Stimulated activated CD4-positive, alpha-beta T cell treated with anti-CD3 and anti-CD28 coated beads, TNF-alpha, amount 100 ng/mL, for 4 hours (primary cell): ENCODE data around the gene ZC3H6.
"Not testable (repeated sequence)": the region's sequence is repeated elsewhere in the genome, so short reads cannot be mapped to it uniquely, and the experiment has no call there.

Experiments used
- DNase-seq, 3 experiments: peaks; one replicate each; pipeline ENCODE4 v3.0.0-alpha.2; 2020; ENCODE audit warnings: low read depth in 3 of 3

The ZC3H6 gene

DNA sequence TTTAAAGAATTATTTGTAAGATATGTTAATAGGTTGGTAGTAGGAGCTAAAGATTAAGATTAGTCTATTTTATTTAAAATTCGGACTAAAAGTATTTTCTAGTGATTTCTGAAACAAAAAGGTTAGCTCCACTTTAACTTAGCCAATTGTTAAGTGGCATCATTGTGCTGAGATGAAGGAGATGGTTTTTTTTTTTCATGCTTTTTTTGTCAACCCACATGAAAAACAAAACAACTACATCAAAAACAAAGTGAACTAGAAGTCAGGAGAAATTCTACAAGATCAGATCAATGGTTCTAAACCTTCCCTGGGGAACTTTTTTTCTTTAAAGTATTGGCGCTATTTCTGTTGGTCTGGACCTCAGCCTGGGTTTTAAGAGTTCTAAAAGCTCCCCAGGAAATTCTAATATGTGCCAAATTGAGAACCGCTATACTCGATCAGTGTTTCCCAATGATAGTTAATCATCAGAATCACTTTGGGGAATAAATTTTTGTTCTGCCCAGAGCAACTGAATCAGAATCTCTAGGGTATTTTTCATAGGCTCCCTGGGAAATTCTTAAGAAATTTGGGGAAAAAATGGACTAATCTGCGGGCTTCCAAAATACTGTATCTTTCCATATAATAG lies 2.3 kb downstream of the ZC3H6 start:
- no peak for DNase-seq

DNA sequence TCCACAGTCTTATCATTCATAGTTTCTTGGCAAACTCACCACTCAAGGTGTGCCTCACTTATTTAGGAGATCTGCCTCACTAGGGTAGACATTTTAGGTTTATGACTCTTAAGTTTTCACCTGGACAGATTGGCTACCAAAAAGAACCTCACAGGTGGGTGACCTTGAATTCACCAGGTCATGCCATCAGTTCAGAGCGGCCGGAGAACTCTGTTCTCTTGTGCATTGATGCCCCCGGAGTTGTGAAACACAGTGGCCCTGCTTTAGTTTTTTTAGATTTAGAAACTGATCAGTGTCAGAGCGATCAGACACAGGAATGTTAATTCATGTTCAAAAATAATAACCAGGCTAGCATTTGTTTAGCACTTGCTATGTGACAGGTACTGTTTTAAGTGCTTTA lies 6.7 kb downstream of the ZC3H6 start:
- not testable (repeated sequence) for DNase-seq

DNA sequence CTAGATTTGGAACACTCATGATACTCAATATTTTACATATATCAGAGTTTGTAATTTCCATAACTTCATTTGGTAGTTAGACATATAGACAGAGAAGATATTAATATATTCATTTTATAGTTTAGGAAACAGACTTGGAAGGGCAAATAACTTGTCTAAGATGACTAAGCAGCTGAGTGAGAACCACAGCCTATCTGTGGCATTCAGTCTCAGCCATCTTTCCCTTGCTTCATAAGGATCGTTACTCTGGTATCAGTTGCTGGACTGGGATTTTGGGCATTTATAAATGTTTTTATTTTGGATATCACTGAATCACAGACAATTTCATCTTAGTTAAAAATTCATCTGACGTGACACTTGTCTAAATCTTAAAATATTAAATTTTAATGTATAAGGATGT lies 8.1 kb downstream of the ZC3H6 start:
- not testable (repeated sequence) for DNase-seq

DNA sequence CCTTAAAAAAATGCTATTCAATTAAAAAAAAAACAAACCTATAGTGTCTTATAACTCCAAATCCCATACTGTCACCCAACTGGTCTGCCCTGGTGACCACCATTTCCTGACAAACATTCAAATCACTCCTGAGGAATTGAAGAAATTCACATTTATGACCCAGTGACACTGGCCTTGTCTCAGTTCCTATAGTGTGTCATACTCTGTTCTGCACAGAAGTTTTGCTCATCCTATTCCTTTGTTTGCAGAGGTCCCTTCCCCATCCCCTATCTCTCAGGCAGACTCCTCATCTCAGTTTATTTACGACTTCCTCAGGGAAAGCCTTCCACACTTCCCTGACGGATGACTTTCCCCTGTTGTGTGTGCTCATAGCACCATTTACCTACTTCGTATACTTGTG lies 14.7 kb downstream of the ZC3H6 start:
- DNase-seq, result no peak

DNA sequence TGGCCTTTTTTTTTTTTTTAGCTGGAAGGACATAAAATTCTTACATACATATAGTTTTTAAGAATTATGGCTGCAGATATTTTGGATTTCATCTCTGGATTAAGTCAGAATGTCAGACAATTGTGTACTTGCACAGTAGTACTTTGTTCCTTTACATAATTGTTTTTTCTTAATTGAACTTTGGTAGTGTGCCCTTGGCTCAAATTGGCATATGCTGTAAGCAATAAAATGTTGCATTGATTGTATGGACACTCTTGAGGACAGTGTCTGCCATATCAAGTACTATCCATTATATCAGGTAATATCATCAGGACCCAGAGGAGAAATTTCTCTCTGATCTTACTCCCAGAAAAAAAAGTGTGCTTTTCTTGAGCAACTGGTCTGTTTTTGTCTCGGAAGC lies 15.3 kb downstream of the ZC3H6 start:
- DNase-seq, result no peak

DNA sequence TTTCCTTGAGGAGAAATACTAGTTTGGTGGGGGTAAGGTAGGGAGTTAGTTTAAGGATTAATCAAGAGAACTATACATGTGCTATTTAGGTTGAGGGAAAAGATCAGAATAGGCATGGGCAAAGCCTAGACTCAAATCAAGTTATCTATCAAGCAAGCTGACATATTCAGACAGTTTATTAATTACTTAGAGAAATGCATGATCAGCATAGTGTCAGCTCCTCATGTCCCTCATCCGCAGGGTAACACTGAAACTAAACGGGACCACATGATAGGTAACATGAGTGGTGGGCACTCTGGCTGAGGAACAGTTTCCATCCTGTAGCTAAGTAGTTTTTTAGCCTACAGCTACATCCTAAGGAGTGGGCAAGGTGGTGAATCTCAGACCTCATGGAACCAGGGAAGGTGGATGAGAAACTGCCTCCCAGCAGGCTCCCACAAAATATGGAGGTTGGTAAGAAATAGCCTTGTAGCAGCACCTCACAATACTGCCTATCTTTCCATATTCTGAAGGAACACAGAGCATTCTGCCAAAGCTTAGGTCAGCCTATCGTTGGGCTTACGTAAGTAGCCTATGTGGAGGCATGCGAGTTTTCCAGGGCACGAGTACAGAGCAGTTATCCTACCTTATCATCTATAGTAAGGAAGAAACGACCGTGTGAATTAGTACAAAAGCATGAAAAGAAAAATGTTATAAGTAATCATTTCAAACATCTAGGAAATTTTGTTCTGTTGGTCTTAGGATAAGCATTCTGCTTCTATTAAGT lies 18.4 kb downstream of the ZC3H6 start:
- no peak for DNase-seq

DNA sequence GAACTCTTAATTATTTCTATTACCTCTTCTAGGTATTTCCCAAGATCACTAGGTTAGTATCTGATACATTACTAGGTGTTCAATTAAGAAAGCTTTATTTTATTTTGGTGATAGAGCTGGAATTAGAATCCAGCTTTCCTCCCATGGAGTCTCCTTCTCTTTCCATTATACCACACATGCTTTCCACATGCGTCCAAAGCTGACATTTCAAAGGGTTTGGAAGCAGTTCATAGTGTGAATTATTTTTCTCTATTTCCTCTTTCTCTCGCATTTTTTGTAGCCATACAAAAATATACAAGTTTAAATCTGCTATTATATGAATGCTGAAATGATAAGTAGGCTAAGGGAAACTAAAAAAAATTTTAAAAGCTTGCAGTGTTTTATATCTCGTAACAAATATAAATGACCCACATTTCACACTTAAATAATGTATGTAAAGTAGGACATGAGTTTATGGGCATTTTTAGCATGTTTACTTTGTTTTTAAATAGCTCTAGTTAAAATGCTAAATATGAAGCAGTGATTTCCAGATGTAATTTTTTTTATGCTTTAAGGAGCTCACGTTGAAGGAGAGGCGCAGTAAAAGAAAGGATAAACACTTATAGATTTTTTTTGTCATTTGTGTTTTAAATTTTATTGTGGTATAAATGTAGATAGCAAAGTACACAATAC lies 20.1 kb downstream of the ZC3H6 start:
- no peak for DNase-seq

DNA sequence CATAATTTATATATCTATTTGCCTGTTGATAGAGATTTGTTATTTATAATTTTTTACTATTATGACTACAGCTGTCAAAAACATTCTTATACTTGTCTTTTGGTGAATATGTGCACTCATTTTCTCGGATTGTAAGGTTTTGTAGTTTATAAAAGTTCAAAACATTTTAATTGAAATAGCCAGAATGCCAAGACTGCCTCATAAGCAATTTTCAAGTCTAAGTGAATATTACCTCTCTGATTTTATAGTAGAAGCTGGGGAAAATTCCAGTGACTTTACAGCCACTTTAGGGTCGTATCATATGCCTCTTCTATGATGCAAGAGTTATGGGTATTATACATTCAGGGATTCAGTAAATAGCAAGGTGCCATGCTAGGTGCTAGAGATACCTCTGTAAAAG lies 21.0 kb downstream of the ZC3H6 start:
- DNase-seq, result no peak

DNA sequence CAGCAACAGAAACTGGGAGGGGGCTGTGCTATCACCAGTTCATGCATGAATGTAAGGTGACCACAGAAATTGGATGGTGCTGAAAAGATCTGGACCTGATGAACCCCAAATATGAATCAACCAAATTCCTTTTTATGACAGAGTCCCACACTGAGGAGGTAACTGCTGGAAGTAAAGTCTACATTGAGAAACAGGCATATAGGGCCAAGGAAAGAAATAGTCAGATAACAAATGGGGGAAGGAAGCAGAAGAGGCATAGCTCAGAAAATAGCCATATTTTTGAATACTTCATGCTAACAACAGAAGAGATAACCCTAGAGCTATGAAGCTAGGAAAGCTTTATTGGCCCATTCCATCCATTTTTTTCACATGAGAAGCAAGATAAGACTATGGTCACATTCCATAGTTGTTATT lies 25.8 kb downstream of the ZC3H6 start:
- no peak for DNase-seq

DNA sequence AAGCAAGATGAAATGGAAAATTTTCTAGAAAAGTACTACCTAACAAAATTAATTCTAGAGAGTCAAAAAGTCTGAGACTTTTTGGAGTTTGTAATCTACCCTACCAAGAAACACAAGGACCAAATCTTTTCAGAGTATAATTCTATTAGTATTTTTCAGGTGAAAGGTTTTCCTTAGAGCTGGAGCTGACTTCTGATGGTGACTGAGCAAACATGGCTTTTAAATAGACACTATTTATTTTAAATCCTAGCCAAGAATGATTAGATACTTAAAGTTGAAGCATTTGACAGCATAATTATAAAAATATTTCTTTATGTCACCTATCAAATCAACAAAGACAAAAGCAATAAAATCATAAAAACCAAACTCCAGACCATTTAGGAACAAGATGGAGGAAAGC lies 26.6 kb downstream of the ZC3H6 start:
- DNase-seq, result no peak

DNA sequence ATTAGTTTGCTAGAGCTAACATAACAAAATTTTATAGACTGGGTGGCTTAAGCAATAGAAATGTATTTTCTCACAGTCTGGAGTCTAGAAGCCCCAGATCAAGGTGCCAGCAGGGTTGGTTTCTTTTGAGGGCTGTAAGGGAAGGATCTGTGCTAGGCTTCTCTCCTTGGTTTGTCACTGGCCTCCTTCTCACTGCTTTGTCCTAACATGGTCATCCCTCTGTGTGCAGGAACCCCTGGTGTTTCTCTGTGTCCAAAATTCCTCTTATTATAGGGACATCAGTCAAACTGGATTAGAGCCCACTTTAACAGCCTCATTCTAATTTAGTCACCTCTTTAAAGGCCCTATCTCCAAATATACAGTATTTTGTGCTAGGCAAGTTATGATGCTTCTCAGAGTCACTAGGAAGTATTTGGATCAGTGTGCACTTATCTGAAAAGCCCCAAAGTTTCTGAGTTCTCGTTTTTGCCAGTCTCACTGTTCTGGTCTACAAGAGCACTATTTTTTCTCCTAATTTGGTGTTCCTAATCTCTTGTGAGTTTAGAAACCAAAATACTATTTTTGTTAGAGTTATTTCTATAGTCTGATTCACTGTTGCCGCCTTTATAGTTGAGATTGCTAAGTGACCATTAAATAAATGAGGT lies 29.0 kb downstream of the ZC3H6 start:
- DNase-seq, result no peak

DNA sequence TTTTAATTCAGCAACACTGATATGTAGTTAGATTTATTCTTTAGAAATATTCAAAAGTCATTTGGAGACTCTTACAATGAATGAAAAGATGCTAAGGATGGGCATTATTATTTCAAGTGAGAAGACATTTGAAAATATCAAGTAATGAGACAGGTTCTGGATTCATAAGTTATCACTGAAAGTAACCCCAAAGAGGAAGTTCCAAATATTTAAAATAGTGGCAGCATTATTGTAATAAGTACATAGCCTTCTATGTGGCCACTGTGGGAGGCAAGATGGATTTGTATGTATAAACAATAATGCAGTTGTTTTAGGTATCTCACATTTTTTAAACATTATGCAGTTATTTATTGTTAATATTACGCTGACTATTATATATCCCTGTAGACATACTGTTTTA lies 29.7 kb downstream of the ZC3H6 start:
- no peak for DNase-seq

DNA sequence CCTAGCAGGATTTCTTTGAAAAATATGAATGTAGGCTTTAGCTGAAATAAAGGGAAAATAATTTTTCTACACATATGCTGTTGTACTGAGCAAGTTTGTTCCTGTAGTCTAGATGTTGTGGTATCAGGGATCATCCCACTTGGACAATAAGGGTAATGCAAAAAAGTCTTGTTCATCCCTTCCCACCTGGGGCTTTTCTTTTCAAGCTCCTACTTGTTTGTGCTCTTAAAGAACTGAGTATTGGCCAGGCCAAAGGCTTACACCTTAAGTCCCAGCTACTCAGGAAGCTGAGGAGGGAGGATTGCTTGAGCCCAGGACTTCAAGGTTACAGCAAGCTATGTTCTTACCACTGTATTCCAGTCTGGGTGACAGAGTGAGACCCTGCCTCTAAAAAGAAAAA lies 35.5 kb downstream of the ZC3H6 start:
- DNase-seq, result no peak

DNA sequence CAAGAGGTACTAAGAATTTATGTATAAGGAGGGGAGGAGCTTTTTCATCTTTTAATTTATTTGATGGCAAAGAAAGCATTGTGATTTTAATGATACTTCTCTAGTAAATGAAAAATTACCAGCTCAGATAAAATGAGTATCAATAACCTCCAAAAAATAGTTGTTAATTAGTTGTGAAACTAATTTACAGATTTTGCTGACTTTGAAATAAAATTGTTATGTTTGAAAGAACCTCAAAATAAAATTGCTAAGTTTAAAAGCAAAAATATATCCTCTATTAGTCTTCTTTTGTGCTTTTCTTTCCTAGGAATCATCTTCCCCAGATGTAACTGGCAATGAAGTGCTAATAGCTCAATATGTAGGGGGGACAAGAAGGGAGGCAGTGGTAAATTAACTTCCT lies 36.5 kb downstream of the ZC3H6 start:
- no peak for DNase-seq

DNA sequence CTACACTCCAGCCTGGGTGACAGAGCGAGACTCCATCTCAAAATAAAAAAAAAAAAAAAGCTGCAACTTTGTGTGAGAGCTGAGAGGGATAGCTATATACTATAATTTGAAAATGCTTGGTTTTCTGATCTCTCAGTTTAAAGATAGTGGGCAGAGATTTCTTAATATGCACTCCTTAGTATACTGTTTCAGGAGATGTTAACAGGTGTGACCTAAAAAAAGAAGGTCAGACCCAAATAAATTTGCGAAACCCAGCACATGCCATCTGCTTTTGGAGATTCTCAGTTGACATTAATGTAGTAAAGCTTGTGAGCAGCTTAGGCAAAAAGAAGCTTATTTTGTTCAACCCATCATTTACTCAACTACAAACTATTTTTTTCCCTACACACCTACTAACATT lies 37.4 kb downstream of the ZC3H6 start:
- DNase-seq, result no peak

DNA sequence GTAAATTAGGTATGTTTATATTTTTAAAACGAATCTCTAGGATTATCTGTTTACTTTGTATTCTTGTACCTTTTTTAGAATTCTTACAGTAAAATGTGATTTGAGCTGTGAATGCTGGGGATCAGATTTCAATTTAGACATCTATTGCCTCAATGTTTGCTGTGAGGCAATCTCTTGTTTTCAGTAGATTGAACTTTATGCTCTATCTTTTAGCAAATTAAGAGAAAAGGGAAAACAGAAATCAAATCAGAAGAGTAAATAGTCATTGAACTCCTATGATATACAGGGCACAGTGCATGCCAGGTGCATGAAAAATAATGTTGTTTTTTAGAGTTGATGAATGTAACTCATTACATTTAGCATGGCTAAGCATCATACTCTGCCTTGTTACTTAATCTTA lies 39.5 kb downstream of the ZC3H6 start:
- no peak for DNase-seq

DNA sequence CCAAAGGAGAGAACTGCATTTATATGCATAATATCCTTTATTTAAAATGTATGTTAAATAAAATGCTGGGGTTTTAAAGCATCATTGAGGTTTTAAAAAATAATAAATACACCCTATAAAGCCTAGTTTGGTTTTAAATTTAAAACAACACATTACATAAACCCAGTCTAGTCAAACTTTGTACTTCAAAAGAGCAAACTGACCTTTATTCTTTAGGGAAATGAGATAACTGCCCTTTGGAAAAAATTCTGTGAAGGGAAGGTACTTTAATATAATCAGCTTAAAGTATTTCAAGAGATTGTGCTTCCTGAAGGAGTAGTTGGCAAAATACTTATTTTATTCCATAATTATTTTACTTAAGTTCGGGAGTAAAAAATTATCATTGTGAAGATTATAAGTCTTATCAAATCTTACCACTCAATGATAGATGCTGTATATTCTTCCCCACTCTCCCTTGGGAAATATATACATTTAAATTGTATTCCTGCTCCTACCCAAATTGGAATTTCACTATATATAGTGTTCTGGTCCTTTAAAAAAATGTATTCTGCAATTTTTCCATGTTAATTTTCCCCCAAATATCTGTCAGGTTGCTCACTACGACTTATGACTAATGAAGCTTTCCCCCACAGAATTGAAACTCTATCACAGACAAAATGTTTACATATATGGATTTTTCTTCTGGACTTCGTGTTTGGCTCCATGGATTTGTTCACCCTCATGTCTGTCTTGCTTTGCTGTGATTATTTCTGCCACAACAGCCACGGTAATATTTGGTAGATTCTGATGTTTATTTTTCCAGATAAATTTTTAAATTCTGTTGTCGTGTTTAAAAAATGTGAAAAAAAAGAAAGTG lies 42.1 kb downstream of the ZC3H6 start:
- no peak for DNase-seq

DNA sequence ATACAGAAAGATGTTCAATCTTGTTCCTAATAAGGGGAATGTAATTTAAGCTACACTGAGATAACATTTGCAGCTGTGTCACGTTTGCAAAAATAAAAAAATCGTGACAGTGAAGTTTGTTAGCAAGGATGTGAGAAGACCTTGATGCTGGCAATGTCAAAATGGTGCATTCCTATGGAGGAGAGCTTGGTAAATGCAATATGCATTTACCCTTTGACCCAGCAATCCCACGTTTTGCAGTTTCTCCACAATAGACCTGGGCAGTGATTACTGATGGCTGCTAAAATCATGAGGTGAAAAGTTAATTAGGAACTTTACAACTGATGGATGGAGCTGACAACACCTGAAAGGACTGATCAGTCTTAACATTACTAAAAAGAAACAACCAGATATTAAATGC lies 43.1 kb downstream of the ZC3H6 start:
- no peak for DNase-seq

DNA sequence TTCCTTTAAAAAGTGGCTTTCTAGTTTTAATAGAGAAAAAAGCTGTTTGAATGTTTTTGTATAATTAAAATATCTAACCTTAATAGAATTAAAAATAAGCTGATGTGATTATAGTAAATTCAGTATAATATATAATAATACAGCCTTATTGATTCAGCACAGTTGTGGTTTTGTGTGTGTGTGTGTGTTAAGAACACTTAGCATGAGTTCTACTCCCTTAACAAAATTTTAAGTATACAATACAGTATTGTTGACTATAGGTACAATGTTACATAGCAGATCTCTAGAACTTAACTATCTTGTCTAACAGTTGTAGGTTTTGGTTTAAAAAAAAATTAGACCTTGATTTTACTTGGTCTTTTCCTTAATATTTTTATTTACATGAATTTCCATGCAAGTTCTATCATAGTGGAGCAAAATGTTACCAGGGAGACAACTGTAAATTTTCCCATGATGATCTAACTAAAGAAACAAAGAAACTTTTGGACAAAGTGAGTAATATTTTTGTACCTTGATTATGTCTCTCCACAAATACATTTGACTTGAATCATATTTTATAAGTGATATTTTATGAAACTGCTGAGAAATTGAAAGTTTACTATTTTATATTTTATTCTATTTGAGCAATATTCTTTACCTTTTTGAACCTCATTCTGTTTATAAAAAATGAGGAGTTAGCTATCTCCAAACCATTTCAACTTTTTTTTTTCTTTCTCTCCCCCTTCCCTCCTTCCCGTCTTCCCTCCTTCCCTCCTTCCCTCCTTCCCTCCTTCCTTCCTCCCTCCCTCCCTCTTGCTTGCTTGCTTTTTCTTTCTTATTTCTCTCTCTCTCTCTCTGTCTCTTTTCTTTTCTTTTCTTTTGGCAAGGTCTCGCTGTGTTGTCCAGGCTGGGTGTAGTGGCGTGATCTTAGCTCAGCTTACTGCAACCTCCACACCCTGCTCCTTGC lies 46.3 kb downstream of the ZC3H6 start:
- DNase-seq, result no peak

DNA sequence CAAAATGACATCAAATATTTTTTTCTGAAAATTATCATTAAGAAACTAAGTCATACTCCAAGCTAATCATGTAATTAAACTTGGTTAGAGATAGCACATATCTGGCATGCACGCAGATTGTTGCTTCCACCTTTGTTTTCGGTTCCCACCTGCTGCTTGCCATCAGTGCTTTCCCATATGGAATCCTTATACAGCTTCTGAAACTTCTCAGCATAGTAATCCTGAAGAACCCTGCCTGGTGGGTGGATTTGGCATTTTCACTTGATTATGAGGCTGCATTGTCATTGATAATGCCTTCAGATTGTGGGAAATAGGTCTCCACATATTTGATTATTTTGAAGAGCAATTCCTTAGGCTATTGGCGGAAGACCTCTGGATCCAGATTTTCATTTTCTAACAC lies 47.5 kb downstream of the ZC3H6 start:
- DNase-seq, result no peak
